GM20000 (cell line): ENCODE measurements around the gene CALN1.

Experiments
- DNase-seq: peaks from one replicate; pipeline ENCODE4 v3.0.0; 2012; ENCODE audit warnings: low spot score
- CTCF ChIP-seq: IDR thresholded peaks from 2 replicates; pipeline ENCODE4 v1.5.1; 2012; ENCODE audit warnings: mild to moderate bottlenecking, control low read depth; ENCODE audit errors: extremely low read depth, missing control alignments

Gene CALN1

GRCh38 chr7:71883415-71883814 lies 528.7 kb downstream of the CALN1 start:
- TF ChIP-seq CTCF, result no peak
- DNase-seq, result no peak

GRCh38 chr7:71871446-71871845 lies 540.7 kb downstream of the CALN1 start:
- DNase-seq, result no peak
- no peak for TF ChIP-seq CTCF

GRCh38 chr7:71870812-71871211 lies 541.3 kb downstream of the CALN1 start:
- DNase-seq, result no peak
- no peak for TF ChIP-seq CTCF

- DNase-seq, result no peak
- no peak for TF ChIP-seq CTCF
These were observed 543.3 kb downstream of the CALN1 start for GRCh38 chr7:71868797-71869196.

DNA sequence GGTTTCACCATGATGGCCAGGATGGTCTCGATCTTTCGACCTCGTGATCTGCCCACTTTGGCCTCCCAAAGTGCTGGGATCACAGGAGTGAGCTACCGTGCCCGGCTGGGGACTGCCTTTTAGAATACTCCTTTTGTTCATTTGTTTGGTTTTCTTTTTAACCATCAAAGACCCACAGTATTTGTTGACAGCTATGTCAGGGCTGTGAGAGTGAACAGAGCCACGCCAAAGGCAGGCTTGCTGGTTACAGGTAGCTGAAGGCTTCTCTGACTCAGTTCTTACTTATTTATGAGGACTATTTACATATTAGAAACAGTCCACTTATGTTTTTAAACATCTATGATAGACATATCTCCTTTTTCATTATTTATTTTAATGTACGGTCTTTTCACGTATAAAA lies 544.5 kb downstream of the CALN1 start:
- DNase-seq, result no peak

GRCh38 chr7:71865172-71865571 lies 547.0 kb downstream of the CALN1 start:
- DNase-seq, result no peak
- no peak for TF ChIP-seq CTCF

More for the DNA sequence above, 544.5 kb downstream of the CALN1 start:
- no peak for TF ChIP-seq CTCF

GRCh38 chr7:71864130-71864529 lies 548.0 kb downstream of the CALN1 start:
- DNase-seq, result no peak
- TF ChIP-seq CTCF, result no peak
